Stomach smooth muscle (tissue), 2 donors: ENCODE results near the gene PITPNB.

Experiments used
- H3K27ac ChIP-seq: one replicate; pipeline ENCODE4 v1.7.0; 2013; ENCODE audit warnings: mild to moderate bottlenecking, low read length, inconsistent platforms
- H3K27me3 ChIP-seq, 2 donors: one replicate each; pipeline ENCODE4 v1.7.0; 2013; ENCODE audit warnings: low read length in 2 of 2; ENCODE audit not compliant: insufficient read depth in 2 of 2, control insufficient read depth in 1 of 2
- H3K36me3 ChIP-seq, 2 donors: one replicate each; pipeline ENCODE4 v1.7.0; 2013; ENCODE audit warnings: low read length in 2 of 2; ENCODE audit not compliant: control insufficient read depth in 2 of 2, insufficient read depth in 2 of 2
- H3K4me1 ChIP-seq: one replicate; pipeline ENCODE4 v1.7.0; 2013; ENCODE audit warnings: low read length; ENCODE audit not compliant: control insufficient read depth, insufficient read depth
- H3K4me3 ChIP-seq, 2 donors: one replicate each; pipeline ENCODE4 v1.7.0; 2013; ENCODE audit warnings: low read length in 2 of 2
- H3K9ac ChIP-seq, 2 donors: one replicate each; pipeline ENCODE4 v1.7.0; 2013; ENCODE audit warnings: low read length in 2 of 2, mild to moderate bottlenecking in 1 of 2
- H3K9me3 ChIP-seq, 2 donors: one replicate each; pipeline ENCODE4 v1.7.0; 2013; ENCODE audit warnings: low read length in 2 of 2; ENCODE audit not compliant: control insufficient read depth in 2 of 2
- donor health status: healthy.
- donor health status: Pancreatic carcinoma.

Gene PITPNB

GRCh38 chr22:27844656-27845591 is 74.1 kb downstream of the PITPNB start:
- no peak overlapping the region for H3K9ac ChIP-seq
- no peaks in the 10 kb centered on the region for H3K9me3 ChIP-seq
- no peaks in the 10 kb centered on the region for H3K27me3 ChIP-seq
- H3K4me3 ChIP-seq: no peak overlapping the region
- H3K27ac ChIP-seq: no peak overlapping the region
- H3K36me3 ChIP-seq: peaks cover 6 to 12% of the 10 kb centered on the region in 2 donors
- peaks cover 19% of the 10 kb centered on the region for H3K4me1 ChIP-seq

- no peak overlapping the region for H3K9ac ChIP-seq
- H3K4me1 ChIP-seq: peaks cover 13% of the 10 kb centered on the region
- no peaks in the 10 kb centered on the region for H3K27me3 ChIP-seq
- H3K36me3 ChIP-seq: peaks cover 6 to 12% of the 10 kb centered on the region in 2 donors
- no peak overlapping the region for H3K27ac ChIP-seq
- no peak overlapping the region for H3K4me3 ChIP-seq
- H3K9me3 ChIP-seq: no peaks in the 10 kb centered on the region
These were observed 74.8 kb downstream of the PITPNB start for GRCh38 chr22:27844256-27844655.

GRCh38 chr22:27843441-27843840 is 75.6 kb downstream of the PITPNB start:
- no peak overlapping the region for H3K4me3 ChIP-seq
- no peak overlapping the region for H3K27ac ChIP-seq
- H3K36me3 ChIP-seq: peaks cover 4 to 12% of the 10 kb centered on the region in 2 donors
- peaks cover 12% of the 10 kb centered on the region for H3K4me1 ChIP-seq
- H3K27me3 ChIP-seq: no peaks in the 10 kb centered on the region
- H3K9ac ChIP-seq: no peak overlapping the region
- H3K9me3 ChIP-seq: no peaks in the 10 kb centered on the region

- H3K4me1 ChIP-seq: peaks cover 9% of the 10 kb centered on the region
- no peaks in the 10 kb centered on the region for H3K27me3 ChIP-seq
- H3K9me3 ChIP-seq: no peaks in the 10 kb centered on the region
- peaks cover 2 to 7% of the 10 kb centered on the region in 2 donors for H3K36me3 ChIP-seq
- no peak overlapping the region for H3K4me3 ChIP-seq
- H3K9ac ChIP-seq: no peak overlapping the region
- H3K27ac ChIP-seq: peak overlapping the region; percentile 2
These were observed 76.2 kb downstream of the PITPNB start for GRCh38 chr22:27842669-27843431.

DNA sequence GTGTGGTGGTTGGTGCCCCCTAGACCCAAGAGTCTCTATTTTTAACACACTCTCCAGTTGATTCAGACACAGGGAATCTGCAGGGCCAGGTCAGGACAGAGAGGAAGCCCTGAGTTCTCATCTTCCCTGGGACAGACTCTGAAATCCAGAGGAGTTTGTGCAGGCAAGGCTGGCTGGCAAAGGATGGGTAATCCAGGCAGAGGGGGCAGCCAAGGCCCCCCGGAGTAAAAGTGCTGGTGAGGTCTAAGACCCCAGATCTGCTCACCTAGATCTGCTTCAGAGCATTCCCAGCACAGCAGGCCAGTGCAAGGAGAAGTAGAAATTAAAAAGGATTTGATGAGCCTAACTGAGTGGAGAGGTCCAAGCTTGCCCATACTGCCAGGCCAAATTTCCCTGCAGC is 76.9 kb downstream of the PITPNB start:
- Histone ChIP-seq H3K27me3 (no peaks in the 10 kb centered on the region), H3K9me3 (no peaks in the 10 kb centered on the region), H3K36me3 (peaks cover 2 to 5% of the 10 kb centered on the region in 2 donors), H3K27ac (peak overlapping the region; percentile 2), H3K4me3 (no peak overlapping the region), H3K9ac (no peak overlapping the region), H3K4me1 (peaks cover 9% of the 10 kb centered on the region)

DNA sequence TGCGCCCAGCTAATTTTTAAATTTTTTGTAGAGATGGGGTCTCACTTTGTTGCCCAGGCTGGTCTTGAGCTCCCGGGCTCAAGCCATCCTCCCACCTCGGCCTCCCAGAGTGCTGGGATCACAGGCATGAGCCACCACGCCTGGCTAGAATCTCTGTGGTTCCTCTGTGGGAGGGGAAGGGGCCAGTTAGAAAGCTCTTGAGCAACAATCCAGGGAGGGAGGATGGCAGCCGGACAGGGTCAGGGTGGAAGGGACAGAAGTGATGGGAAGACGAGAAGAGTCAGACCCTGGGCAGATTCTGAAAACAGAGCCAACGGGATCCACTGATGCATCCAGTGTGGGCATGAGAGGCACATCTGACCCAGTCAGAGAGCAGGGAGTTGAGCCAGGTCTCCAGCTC is 78.6 kb downstream of the PITPNB start:
- Histone ChIP-seq H3K36me3 (no peaks in the 10 kb centered on the region), H3K4me3 (no peak overlapping the region), H3K4me1 (peaks cover 9% of the 10 kb centered on the region), H3K27me3 (no peaks in the 10 kb centered on the region), H3K9me3 (no peaks in the 10 kb centered on the region), H3K9ac (no peak overlapping the region), H3K27ac (no peak overlapping the region)

DNA sequence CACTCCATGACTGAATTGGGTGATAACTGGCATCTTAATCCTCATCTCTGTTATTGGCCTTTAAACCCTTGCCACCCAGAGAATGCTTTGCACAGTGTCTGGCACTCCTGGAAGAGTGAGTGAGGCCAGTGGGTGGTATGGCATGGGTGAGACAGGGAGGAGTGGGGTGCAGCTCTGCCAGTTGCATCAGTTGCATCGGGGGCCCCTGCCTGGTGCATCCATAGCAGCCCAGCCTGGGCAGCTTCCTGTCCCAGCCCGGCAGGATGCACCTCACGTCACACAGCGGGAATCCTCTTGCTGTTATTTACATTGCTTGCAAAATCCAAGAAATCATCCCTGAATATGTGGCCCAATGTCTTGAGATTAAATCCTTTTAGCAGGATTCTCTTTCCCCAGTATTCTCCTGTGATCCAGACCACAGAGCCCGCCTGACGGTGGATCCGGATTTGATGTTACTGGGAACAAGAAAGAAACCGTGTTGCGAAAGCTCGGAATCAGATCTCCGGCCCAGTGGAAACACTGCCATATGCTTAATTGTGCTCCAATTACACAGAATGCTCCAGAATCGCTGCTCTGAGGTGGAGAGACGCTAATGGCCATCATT is 79.9 kb downstream of the PITPNB start:
- Histone ChIP-seq H3K9me3 (no peaks in the 10 kb centered on the region), H3K4me1 (peaks cover 7% of the 10 kb centered on the region), H3K27ac (no peak overlapping the region), H3K27me3 (no peaks in the 10 kb centered on the region), H3K4me3 (no peak overlapping the region), H3K36me3 (no peaks in the 10 kb centered on the region), H3K9ac (no peak overlapping the region)

DNA sequence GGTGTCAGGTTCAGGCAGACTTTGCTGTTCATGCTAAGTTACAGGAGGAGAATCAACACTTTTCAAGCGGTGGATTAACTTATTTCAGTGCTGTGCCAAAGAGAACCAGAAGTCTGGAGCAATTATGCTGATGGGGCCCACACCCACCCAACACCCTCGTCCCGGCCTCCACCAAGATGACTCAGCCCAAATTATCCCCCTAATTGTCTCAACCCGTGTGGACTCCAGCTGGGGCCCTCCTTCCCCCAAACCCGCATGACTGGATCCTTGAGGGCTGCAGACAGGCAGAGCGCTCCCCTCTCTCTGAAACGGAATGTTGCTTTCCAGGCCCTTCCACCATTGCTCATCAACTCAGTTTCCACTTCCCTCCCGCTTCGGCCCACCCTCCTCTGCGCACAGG is 82.9 kb downstream of the PITPNB start:
- Histone ChIP-seq H3K36me3 (no peaks in the 10 kb centered on the region), H3K9ac (no peak overlapping the region), H3K9me3 (no peaks in the 10 kb centered on the region), H3K4me1 (no peaks in the 10 kb centered on the region), H3K4me3 (no peak overlapping the region), H3K27ac (no peak overlapping the region), H3K27me3 (no peaks in the 10 kb centered on the region)

GRCh38 chr22:27835446-27835845 is 83.6 kb downstream of the PITPNB start:
- Histone ChIP-seq H3K9ac (no peak overlapping the region), H3K4me1 (no peaks in the 10 kb centered on the region), H3K36me3 (no peaks in the 10 kb centered on the region), H3K27me3 (no peaks in the 10 kb centered on the region), H3K4me3 (no peak overlapping the region), H3K27ac (no peak overlapping the region), H3K9me3 (no peaks in the 10 kb centered on the region)

GRCh38 chr22:27834364-27835185 is 84.5 kb downstream of the PITPNB start:
- Histone ChIP-seq H3K27ac (no peak overlapping the region), H3K4me1 (no peaks in the 10 kb centered on the region), H3K9me3 (no peaks in the 10 kb centered on the region), H3K9ac (no peak overlapping the region), H3K27me3 (no peaks in the 10 kb centered on the region), H3K4me3 (no peak overlapping the region), H3K36me3 (no peaks in the 10 kb centered on the region)
